Epithelial cell of esophagus (primary cell): ENCODE measurements around the gene SREBF2.

ENCODE experiments used
- DNase-seq: peaks from one replicate; pipeline ENCODE4 v3.0.0; 2010; ENCODE audit warnings: low read depth
- H3K4me3 ChIP-seq: 2 replicates; pipeline ENCODE4 v1.5.1; 2011; ENCODE audit warnings: mild to moderate bottlenecking, low read length, control low read depth
- TF ChIP-seq, protein P1 (sequence below): IDR thresholded peaks from 2 replicates; pipeline ENCODE4 v1.5.1; 2011; ENCODE audit warnings: low read depth, mild to moderate bottlenecking, low read length, control low read depth, inconsistent platforms; ENCODE audit not compliant: insufficient read depth; ENCODE audit errors: missing control alignments

Gene SREBF2

DNA sequence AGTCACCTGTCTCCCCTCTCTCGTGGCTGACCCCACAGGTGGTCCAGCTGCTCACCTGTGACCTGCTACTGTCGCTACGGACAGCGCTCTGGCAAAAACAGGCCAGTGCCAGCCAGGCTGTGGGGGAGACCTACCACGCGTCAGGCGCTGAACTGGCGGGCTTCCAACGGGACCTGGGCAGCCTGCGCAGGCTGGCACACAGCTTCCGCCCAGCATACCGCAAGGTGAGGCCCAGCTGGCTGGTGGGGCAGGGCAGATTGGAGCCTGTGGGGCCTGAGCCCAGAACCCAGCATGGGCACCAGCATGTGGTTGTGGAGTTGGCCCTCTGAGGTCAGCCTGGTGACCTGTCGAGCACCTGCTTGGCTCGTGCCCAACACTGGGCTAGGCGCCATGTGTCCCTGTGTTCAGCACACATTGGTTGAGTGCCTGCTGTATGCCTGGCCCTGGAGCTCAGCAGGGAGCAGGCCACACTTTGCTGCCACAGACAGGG lies 70.1 kb downstream of the SREBF2 start:
- no peak overlapping the region for H3K4me3 ChIP-seq
- no peak for DNase-seq
- TF ChIP-seq, protein P1, sequence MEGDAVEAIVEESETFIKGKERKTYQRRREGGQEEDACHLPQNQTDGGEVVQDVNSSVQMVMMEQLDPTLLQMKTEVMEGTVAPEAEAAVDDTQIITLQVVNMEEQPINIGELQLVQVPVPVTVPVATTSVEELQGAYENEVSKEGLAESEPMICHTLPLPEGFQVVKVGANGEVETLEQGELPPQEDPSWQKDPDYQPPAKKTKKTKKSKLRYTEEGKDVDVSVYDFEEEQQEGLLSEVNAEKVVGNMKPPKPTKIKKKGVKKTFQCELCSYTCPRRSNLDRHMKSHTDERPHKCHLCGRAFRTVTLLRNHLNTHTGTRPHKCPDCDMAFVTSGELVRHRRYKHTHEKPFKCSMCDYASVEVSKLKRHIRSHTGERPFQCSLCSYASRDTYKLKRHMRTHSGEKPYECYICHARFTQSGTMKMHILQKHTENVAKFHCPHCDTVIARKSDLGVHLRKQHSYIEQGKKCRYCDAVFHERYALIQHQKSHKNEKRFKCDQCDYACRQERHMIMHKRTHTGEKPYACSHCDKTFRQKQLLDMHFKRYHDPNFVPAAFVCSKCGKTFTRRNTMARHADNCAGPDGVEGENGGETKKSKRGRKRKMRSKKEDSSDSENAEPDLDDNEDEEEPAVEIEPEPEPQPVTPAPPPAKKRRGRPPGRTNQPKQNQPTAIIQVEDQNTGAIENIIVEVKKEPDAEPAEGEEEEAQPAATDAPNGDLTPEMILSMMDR, result no peak

DNA sequence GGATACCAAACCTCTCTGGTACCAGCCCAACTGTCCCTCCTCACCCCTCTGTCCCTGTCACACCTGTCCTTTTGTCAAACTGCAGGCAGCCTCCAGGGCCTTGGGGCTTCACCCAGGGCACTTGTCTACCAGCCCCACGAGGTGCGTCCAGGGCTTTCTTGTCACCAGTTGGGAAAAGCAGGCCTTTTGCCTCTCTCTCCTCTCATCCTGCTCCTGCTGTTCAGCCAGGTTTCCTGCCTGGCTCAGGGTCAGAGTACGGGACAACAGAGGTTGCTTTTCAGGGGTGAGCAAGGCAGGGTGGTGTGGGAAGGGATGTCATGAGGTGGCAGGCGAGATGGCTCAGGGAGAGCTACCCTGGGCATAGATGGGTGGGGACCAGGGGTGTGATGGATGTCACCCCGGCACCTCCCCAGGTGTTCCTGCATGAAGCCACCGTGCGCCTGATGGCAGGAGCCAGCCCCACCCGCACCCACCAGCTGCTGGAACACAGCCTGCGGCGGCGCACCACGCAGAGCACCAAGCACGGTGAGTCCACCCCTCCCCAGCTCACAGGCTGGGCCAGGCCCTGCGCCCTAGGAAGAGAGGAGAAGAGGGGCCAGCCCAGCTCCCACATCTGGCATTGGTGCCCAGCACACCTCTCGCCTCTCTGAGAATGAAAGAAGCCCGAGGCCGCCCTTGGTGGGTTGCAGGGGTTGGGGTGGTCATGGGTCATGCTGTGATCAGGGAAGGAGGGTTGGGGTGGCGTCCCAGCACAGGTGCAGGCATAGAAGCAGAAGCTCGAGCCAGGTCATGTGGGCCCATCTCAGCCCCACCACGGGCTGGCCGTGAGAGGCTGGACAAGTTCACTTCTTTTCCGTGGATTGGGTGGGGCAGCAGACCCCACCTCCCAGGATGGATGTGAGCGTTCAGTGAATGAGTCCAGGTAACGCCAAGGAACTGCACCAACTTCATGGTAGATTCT lies 71.8 kb downstream of the SREBF2 start:
- no peak for DNase-seq
- TF ChIP-seq, protein P1, result no peak
- no peak overlapping the region for H3K4me3 ChIP-seq

DNA sequence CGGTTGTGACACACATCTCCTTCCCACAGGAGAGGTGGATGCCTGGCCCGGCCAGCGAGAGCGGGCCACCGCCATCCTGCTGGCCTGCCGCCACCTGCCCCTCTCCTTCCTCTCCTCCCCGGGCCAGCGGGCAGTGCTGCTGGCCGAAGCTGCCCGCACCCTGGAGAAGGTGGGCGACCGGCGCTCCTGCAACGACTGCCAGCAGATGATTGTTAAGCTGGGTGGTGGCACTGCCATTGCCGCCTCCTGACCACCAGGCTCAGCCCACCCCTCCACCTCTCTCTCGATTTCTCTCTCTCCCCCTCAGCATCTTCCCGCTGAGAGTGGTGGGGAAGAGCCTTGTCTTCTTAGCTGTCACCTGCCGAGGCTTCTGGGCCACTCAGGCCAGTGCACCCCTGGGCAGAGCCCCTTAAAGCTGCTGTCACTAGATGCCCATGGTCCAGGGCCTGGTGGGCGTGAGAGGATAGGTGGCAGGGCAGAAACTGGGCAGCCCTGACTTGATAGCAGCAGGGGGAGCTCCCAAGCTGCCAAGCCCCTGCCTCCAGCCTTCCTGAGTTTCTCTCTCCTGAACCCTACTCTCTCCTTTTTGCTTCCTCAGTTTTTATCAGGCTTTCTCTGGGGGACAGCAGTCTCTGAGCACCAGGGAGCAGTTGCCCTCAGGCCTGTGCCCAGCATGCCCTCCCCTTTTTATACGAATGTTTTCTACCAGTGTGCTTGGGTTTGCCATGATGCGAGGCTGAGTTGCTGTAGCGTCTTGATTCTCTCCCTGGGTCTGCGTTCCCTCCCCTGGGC lies 72.7 kb downstream of the SREBF2 start:
- TF ChIP-seq, protein P1, result no peak
- H3K4me3 ChIP-seq, result no peak overlapping the region
- DNase-seq, result no peak

DNA sequence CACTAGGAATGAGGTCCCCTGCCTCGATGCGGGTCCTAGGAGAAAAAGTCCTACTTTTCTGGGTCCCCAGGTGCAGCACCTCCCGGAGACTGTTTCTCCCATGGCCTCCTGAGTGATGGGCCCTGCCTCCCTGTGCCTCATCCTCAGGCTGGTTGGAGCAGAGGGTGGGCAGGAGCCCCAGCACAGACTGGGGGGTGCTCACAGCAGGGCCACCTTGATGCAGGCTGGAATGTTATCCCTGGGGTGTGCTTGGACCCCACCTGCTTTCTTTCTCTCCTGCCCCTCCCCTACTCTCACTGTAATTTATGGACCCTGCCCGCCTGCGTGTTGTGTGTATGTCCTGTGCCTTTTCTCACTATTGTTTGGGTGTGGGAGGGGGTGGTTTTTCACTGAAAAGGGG lies 73.9 kb downstream of the SREBF2 start:
- TF ChIP-seq, protein P1, result no peak
- DNase-seq, result no peak
- H3K4me3 ChIP-seq, result no peak overlapping the region

DNA sequence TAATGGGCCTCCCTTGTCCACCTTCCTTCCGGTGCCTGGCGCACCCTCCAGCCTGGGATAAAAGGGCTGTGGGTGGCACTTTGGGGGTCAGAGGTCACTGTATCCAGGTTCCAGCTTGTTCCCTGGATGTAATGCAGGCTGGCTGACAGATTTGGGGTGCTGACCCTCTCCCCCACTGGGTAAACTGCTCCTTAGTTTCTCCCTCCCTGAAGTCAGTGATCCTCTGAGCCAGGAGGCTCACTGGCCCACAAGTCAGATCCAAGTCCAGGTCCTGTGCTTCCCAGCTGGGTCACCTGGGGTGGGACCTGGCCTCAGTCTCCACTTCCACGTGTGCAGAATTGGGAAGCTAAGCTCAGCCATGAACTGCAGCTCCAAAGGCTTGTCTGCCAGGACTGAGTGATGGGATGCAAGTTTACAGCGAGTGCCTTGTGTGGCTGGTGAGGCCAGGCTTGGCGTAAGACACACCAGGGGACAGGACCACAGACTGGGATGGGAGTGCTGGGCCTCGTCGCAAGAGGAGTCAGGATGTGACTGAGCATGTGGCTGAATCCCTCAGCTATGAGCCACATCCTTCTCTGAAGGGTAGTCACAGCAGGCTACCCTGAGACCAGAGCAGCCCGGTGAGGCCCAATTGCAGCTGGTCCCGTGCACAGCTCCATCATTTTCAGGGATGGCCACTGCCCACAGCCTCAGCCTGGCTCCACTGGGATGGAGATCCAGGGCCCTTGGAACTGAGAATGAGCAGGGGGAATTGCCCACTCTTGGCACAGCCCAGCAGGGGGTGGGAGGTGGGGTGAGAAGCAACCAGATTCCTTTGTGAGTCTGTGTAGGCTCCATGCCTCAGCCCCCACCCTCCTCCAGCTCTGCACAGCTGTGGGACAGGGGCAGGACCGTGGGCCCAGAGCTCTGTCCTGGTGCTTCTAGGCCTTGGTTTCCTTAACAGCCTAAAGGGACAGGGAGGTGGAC lies 74.8 kb downstream of the SREBF2 start:
- H3K4me3 ChIP-seq, result no peak overlapping the region
- DNase-seq, result no peak
- TF ChIP-seq, protein P1, result no peak
